HL-60 (cell line): ENCODE measurements around the gene TENT5A.

Experiments
- DNase-seq, 2 experiments: peaks; one replicate each; pipeline ENCODE4 v3.0.0-alpha.2; 2010 to 2020; ENCODE audit warnings: low read depth in 1 of 2, low spot score in 1 of 2
- H3K27ac ChIP-seq: fragments of 250-450 bp; sonication (Bioruptor Pico); replicated peaks from 2 replicates; pipeline ENCODE4 v1.5.1; 2020; ENCODE audit warnings: mild to moderate bottlenecking, moderate library complexity
- H3K27me3 ChIP-seq: fragments of 250-450 bp; sonication (Bioruptor Pico); 2 replicates; pipeline ENCODE4 v1.5.1; 2021; ENCODE audit warnings: mild to moderate bottlenecking, moderate library complexity; ENCODE audit not compliant: insufficient read depth, poor library complexity, severe bottlenecking
- H3K4me3 ChIP-seq: replicated peaks from 2 replicates; pipeline ENCODE4 v1.5.1; 2011; ENCODE audit warnings: mild to moderate bottlenecking, control low read depth, low read length; ENCODE audit not compliant: insufficient read depth
- CTCF ChIP-seq: IDR thresholded peaks from one replicate; pipeline ENCODE4 v1.5.1; 2011; ENCODE audit warnings: low read length, control low read depth, inconsistent platforms; ENCODE audit not compliant: insufficient read depth
- GABPA ChIP-seq: IDR thresholded peaks from 2 replicates; pipeline ENCODE4 v1.6.1; 2012; ENCODE audit warnings: low read depth
- POLR2AphosphoS5 ChIP-seq: IDR thresholded peaks from 2 replicates; pipeline ENCODE4 v1.6.1; 2012; ENCODE audit warnings: low read depth
- REST ChIP-seq: IDR thresholded peaks from 2 replicates; pipeline ENCODE4 v1.6.1; 2012; ENCODE audit warnings: low read depth; ENCODE audit not compliant: insufficient replicate concordance
- SPI1 ChIP-seq: IDR thresholded peaks from 2 replicates; pipeline ENCODE4 v1.6.1; 2012; ENCODE audit warnings: low read depth, mild to moderate bottlenecking, borderline replicate concordance

Gene TENT5A

GRCh38 chr6:81799323-81799722, 46.8 kb upstream of the TENT5A start:
- no peak overlapping the region for H3K4me3 ChIP-seq
- TF ChIP-seq CTCF (no peak), SPI1 (no peak), POLR2AphosphoS5 (no peak), REST (no peak), GABPA (no peak)
- no peak overlapping the region for H3K27ac ChIP-seq
- H3K27me3 ChIP-seq = no peaks in the 10 kb centered on the region
- no peak for DNase-seq

- TF ChIP-seq SPI1 = peak; percentile 33; the same call in 1 of the 2 replicates
- TF ChIP-seq REST = no peak
- no peak for TF ChIP-seq CTCF
- TF ChIP-seq GABPA = no peak
- Histone ChIP-seq H3K4me3 (no peak overlapping the region), H3K27ac (no peak overlapping the region), H3K27me3 (no peaks in the 10 kb centered on the region)
- DNase-seq = no peak
Observed at GRCh38 chr6:81797591-81797990, 45.1 kb upstream of the TENT5A start.

GRCh38 chr6:81795890-81796289, 43.4 kb upstream of the TENT5A start:
- Histone ChIP-seq H3K27ac (no peak overlapping the region), H3K4me3 (no peak overlapping the region), H3K27me3 (no peaks in the 10 kb centered on the region)
- DNase-seq = no peak
- TF ChIP-seq REST (no peak), CTCF (no peak), GABPA (no peak), SPI1 (no peak), POLR2AphosphoS5 (no peak)
